K562 (cell line): ENCODE results near the gene GNAL. TPM values are rescaled to one million over a fixed set of nuclear protein-coding genes. Genes with fewer than 3 reads are reported as not detected.

ENCODE experiments used
- BACH1 ChIP-seq: fragments of 200-800 bp; sonication (Bioruptor generic); IDR thresholded peaks from 2 replicates; pipeline ENCODE4 v1.6.1; 2016; ENCODE audit warnings: missing genetic modification characterization, missing compliant biosample characterization
- CEBPG ChIP-seq, 3 experiments: fragments of 200-800 bp in 1 of 3; sonication (Bioruptor generic) in 1 of 3; sonication (generic) in 1 of 3; formaldehyde crosslinking in 1 of 3; IDR thresholded peaks in 2 of 3; conservative IDR thresholded peaks in 1 of 3; 2 replicates each; pipeline versions ENCODE4 v1.6.1 to v1.8.0; 2016 to 2022; ENCODE audit warnings: missing compliant biosample characterization in 2 of 3, missing genetic modification characterization in 2 of 3, mild to moderate bottlenecking in 1 of 3, missing genetic modification reagents in 1 of 3
- CHD2 ChIP-seq: IDR thresholded peaks from 2 replicates; pipeline ENCODE4 v1.6.1; 2011; ENCODE audit warnings: low read depth, low read length
- DPF2 ChIP-seq: fragments of 450-650 bp; IDR thresholded peaks from 2 replicates; pipeline ENCODE4 v1.6.1; 2016
- E2F4 ChIP-seq: sonication (generic); formaldehyde crosslinking; IDR thresholded peaks from 2 replicates; pipeline ENCODE4 v1.8.0; 2022; ENCODE audit warnings: mild to moderate bottlenecking, low read depth, missing genetic modification reagents
- FOXP1 ChIP-seq: sonication (generic); formaldehyde crosslinking; IDR thresholded peaks from 2 replicates; pipeline ENCODE4 v1.8.0; 2022; ENCODE audit warnings: mild to moderate bottlenecking, missing genetic modification reagents
- GTF3C2 ChIP-seq: IDR thresholded peaks from 3 replicates; pipeline ENCODE4 v1.6.1; 2011; ENCODE audit warnings: borderline replicate concordance, mild to moderate bottlenecking, moderate library complexity; ENCODE audit not compliant: insufficient read length; ENCODE audit errors: extremely low read depth
- KHSRP ChIP-seq: fragments of 450-650 bp; IDR thresholded peaks from 2 replicates; pipeline ENCODE4 v1.6.1; 2017
- NCOR1 ChIP-seq: fragments of 450-650 bp; IDR thresholded peaks from 2 replicates; pipeline ENCODE4 v1.6.1; 2016; ENCODE audit warnings: mild to moderate bottlenecking, moderate library complexity
- PHB ChIP-seq: fragments of 250-450 bp; sonication (Bioruptor Pico); IDR thresholded peaks from 2 replicates; pipeline ENCODE4 v1.5.0; 2021
- PHTF2 ChIP-seq: fragments of 250-450 bp; sonication (Bioruptor Pico); IDR thresholded peaks from 2 replicates; pipeline ENCODE4 v1.5.0; 2021; ENCODE audit warnings: mild to moderate bottlenecking
- RAD21 ChIP-seq, 2 experiments: fragments of 250-450 bp in 1 of 2; fragments of 450-650 bp in 1 of 2; sonication (Bioruptor Pico) in 1 of 2; formaldehyde crosslinking in 1 of 2; IDR thresholded peaks in 1 of 2; conservative IDR thresholded peaks in 1 of 2; 2 replicates each; pipeline versions ENCODE4 v1.4.0 to v1.8.0; 2020 to 2022; ENCODE audit warnings: mild to moderate bottlenecking in 2 of 2, moderate library complexity in 1 of 2
- SETDB1 ChIP-seq: IDR thresholded peaks from one replicate; pipeline ENCODE4 v1.6.1; 2012; ENCODE audit warnings: low read length, control low read depth, inconsistent platforms
- TBL1XR1 ChIP-seq, 2 experiments: IDR thresholded peaks; 2 replicates each; pipeline ENCODE4 v1.6.1; 2012; ENCODE audit warnings: improper control_type of control experiment in 2 of 2, low read length in 2 of 2, mild to moderate bottlenecking in 1 of 2
- TFE3 ChIP-seq: fragments of 450-650 bp; formaldehyde crosslinking; IDR thresholded peaks from 2 replicates; pipeline ENCODE4 v1.4.0; 2020; ENCODE audit warnings: mild to moderate bottlenecking, mixed read lengths
- YY1 ChIP-seq, 3 experiments: IDR thresholded peaks; 2 replicates each; pipeline ENCODE4 v1.6.1; 2011; ENCODE audit warnings: low read length in 2 of 3, mild to moderate bottlenecking in 2 of 3, moderate library complexity in 2 of 3, borderline replicate concordance in 1 of 3, control low read depth in 1 of 3, low read depth in 1 of 3; ENCODE audit not compliant: insufficient read depth in 3 of 3, insufficient replicate concordance in 2 of 3, control insufficient read depth in 1 of 3, insufficient read length in 1 of 3; ENCODE audit errors: extremely low read depth in 1 of 3
- ZBTB7A ChIP-seq: IDR thresholded peaks from 2 replicates; pipeline ENCODE4 v1.6.1; 2011; ENCODE audit warnings: low read depth, mild to moderate bottlenecking, low read length, moderate library complexity, borderline replicate concordance; ENCODE audit not compliant: control insufficient read depth
- ZNF174 ChIP-seq: fragments of 250-450 bp; sonication (Bioruptor Pico); IDR thresholded peaks from 2 replicates; pipeline ENCODE4 v1.4.0; 2020; ENCODE audit warnings: mild to moderate bottlenecking
- ZNF239 ChIP-seq: fragments of 250-450 bp; sonication (Bioruptor Pico); IDR thresholded peaks from 2 replicates; pipeline ENCODE4 v1.4.0; 2020; ENCODE audit warnings: mild to moderate bottlenecking
- ZNF79 ChIP-seq: fragments of 250-450 bp; sonication (Bioruptor Pico); IDR thresholded peaks from 2 replicates; pipeline ENCODE4 v1.4.0; 2020; ENCODE audit warnings: low read depth, mild to moderate bottlenecking, moderate library complexity
- polyA plus RNA-seq, 8 experiments: library from polyadenylated mRNA; depleted of rRNA in 4 of 8; stranded (reverse) in 5 of 8; unstranded in 3 of 8; fragments of >200 nt; fragmentation: Nextera tagmentation in 2 of 8; fragmentation: Illumina TruSeq in 1 of 8; extraction: Ambion mirVana in 2 of 8; extraction: Trizol in 1 of 8; gene quantifications; 2 replicates each; pipeline versions ENCODE4 v1.2.1 to v1.2.3, GENCODE V29; 2011 to 2014; ENCODE audit warnings: inconsistent platforms in 1 of 8, missing spikeins in 1 of 8
- total RNA-seq, 7 experiments: library from RNA; depleted of rRNA in 6 of 7; stranded (reverse); fragments of >200 nt in 6 of 7; fragmentation: Illumina TruSeq in 2 of 7; extraction: Trizol in 2 of 7; gene quantifications; 2 replicates each; pipeline versions ENCODE4 v1.2.1 to v1.2.3, GENCODE V29; 2011 to 2021; ENCODE audit warnings: low replicate concordance in 1 of 7

GNAL gene
- total and polyA plus RNA-seq, 9 of the 15 experiments (the other 6 are each of a cell fraction or from before 2014, with no cell fraction given) = under 0.01 to 0.10 (median 0.01) TPM; not detected in 5

- no peak for TF ChIP-seq PHB (CRISPR knock-in tag)
- no peak for TF ChIP-seq KHSRP
- peak in 2 of 3 experiments; percentile 9 to 42 for TF ChIP-seq YY1 (IDR thresholded peaks at IDR 0.05; ENCODE audit: borderline replicate concordance in 1 of 3, control insufficient read depth in 1 of 3, extremely low read depth in 1 of 3, insufficient read depth in 3 of 3, insufficient read length in 1 of 3, insufficient replicate concordance in 2 of 3, low read depth in 1 of 3, low read length in 2 of 3)
- TF ChIP-seq CEBPG (CRISPR knock-in tag; IDR thresholded peaks at IDR 0.05) = peak; percentile 78
- TF ChIP-seq CEBPG (tag; conservative IDR thresholded peaks at IDR 0.05 in 1 of 2, IDR thresholded peaks at IDR 0.05 in 1 of 2) = peak in 1 of 2 experiments; percentile 35; a peak in 2 of 4 replicates
- TF ChIP-seq SETDB1 = no peak
- no peak for TF ChIP-seq ZNF174 (CRISPR knock-in tag)
- TF ChIP-seq ZBTB7A = no peak
- TF ChIP-seq CHD2 = no peak
- no peak for TF ChIP-seq ZNF79
- 0 out of 2 replicates have a peak, but pooled peaks have one; percentile 12 for TF ChIP-seq NCOR1
- TF ChIP-seq TBL1XR1 (IDR thresholded peaks at IDR 0.05; ENCODE audit: low read length in 2 of 2) = 0 out of 4 replicates have a peak, but pooled peaks of 1 of the 2 experiments have one; percentile 36
- TF ChIP-seq FOXP1 = peak; percentile 61; the same call in 1 of the 2 replicates
- no peak for TF ChIP-seq GTF3C2
- TF ChIP-seq PHTF2 (CRISPR knock-in tag) = no peak
- TF ChIP-seq ZNF239 (CRISPR knock-in tag) = no peak
- TF ChIP-seq BACH1 (tag) = 0 out of 2 replicates have a peak, but pooled peaks have one; percentile 15
- peak; percentile 39; the same call in 1 of the 2 replicates for TF ChIP-seq DPF2
- no peak for TF ChIP-seq TFE3
- no peak for TF ChIP-seq E2F4 (CRISPR knock-in tag)
- TF ChIP-seq RAD21 (CRISPR knock-in tag; conservative IDR thresholded peaks at IDR 0.05 in 1 of 2, IDR thresholded peaks at IDR 0.05 in 1 of 2) = no peak
These were observed 161.0 kb downstream of the GNAL start (continued) for GRCh38 chr18:11849841-11850634.
